ENCODE measurements around the gene FBXW10B. TPM values are rescaled to one million over a fixed set of nuclear protein-coding genes. Genes with fewer than 3 reads are reported as not detected.
"Not testable (repeated sequence)": the region's sequence is repeated elsewhere in the genome, so short reads cannot be mapped to it uniquely, and the experiment has no call there.

Gene FBXW10B
- total and polyA plus RNA-seq, 2 donors (not counting 1 experiment from before 2014, with no cell fraction given), result 0.10 to 0.76 TPM

GRCh38 chr17:15630930-15631453 lies 11.5 kb upstream of the FBXW10B start:
- H3K27ac ChIP-seq (ENCODE audit: low read length in 2 of 2); H3K27me3 ChIP-seq (replicated peaks in 1 of 4; ENCODE audit: control extremely low read depth in 1 of 4, control insufficient read depth in 3 of 4, insufficient read depth in 4 of 4, low read length in 3 of 4); ATAC-seq (ENCODE audit: low read depth); H3K27ac Mint-ChIP-seq; H2AFZ ChIP-seq (ENCODE audit: insufficient read depth, low read depth, low read length, poor library complexity, severe bottlenecking); H3K4me2 ChIP-seq (replicated peaks; ENCODE audit: low read depth, low read length, poor library complexity, severe bottlenecking); H3K27me3 Mint-ChIP-seq; H3K9me3 Mint-ChIP-seq (ENCODE audit: insufficient read depth); H3K36me3 ChIP-seq (replicated peaks in 1 of 2; ENCODE audit: control extremely low read depth in 1 of 2, control insufficient read depth in 1 of 2, extremely low read depth in 1 of 2, insufficient read depth in 2 of 2, low read length in 1 of 2); H3K4me3 Mint-ChIP-seq; H4K20me1 ChIP-seq (ENCODE audit: control insufficient read depth, insufficient read depth, low read length, poor library complexity, severe bottlenecking); H3K9me3 ChIP-seq (ENCODE audit: control extremely low read depth in 1 of 3, control insufficient read depth in 2 of 3, insufficient read depth in 1 of 3, low read length in 2 of 3); POLR2A ChIA-PET; H3K9ac ChIP-seq (ENCODE audit: low read length); CTCF ChIA-PET; H3K4me1 Mint-ChIP-seq; H3K4me1 ChIP-seq (ENCODE audit: control insufficient read depth in 2 of 2, insufficient read depth in 2 of 2, low read length in 2 of 2); DNase-seq; H3K4me3 ChIP-seq (ENCODE audit: control extremely low read depth in 1 of 5, extremely low read depth in 1 of 5, insufficient read depth in 1 of 5, low read depth in 2 of 5, low read length in 4 of 5); intact Hi-C loops (cut with micrococcal nuclease); H3K79me2 ChIP-seq (ENCODE audit: control insufficient read depth, insufficient read depth, low read length): not testable (repeated sequence)
- WGBS (ENCODE audit: insufficient coverage), result no CpG with 5 or more reads among the region's 2 CpGs

GRCh38 chr17:15629991-15630390 lies 10.5 kb upstream of the FBXW10B start:
- intact Hi-C loops (cut with micrococcal nuclease); H2AFZ ChIP-seq (ENCODE audit: insufficient read depth, low read depth, low read length, poor library complexity, severe bottlenecking); H3K4me2 ChIP-seq (replicated peaks; ENCODE audit: low read depth, low read length, poor library complexity, severe bottlenecking); H3K9ac ChIP-seq (ENCODE audit: low read length); H3K4me3 ChIP-seq (ENCODE audit: control extremely low read depth in 1 of 5, extremely low read depth in 1 of 5, insufficient read depth in 1 of 5, low read depth in 2 of 5, low read length in 4 of 5); DNase-seq; H3K4me1 ChIP-seq (ENCODE audit: control insufficient read depth in 2 of 2, insufficient read depth in 2 of 2, low read length in 2 of 2); H3K9me3 ChIP-seq (ENCODE audit: control extremely low read depth in 1 of 3, control insufficient read depth in 2 of 3, insufficient read depth in 1 of 3, low read length in 2 of 3); H3K36me3 ChIP-seq (replicated peaks in 1 of 2; ENCODE audit: control extremely low read depth in 1 of 2, control insufficient read depth in 1 of 2, extremely low read depth in 1 of 2, insufficient read depth in 2 of 2, low read length in 1 of 2); H3K79me2 ChIP-seq (ENCODE audit: control insufficient read depth, insufficient read depth, low read length); H3K9me3 Mint-ChIP-seq (ENCODE audit: insufficient read depth); ATAC-seq (ENCODE audit: low read depth); H4K20me1 ChIP-seq (ENCODE audit: control insufficient read depth, insufficient read depth, low read length, poor library complexity, severe bottlenecking); CTCF ChIA-PET; H3K27me3 ChIP-seq (replicated peaks in 1 of 4; ENCODE audit: control extremely low read depth in 1 of 4, control insufficient read depth in 3 of 4, insufficient read depth in 4 of 4, low read length in 3 of 4); H3K4me1 Mint-ChIP-seq; H3K4me3 Mint-ChIP-seq; POLR2A ChIA-PET; H3K27ac Mint-ChIP-seq; H3K27me3 Mint-ChIP-seq; H3K27ac ChIP-seq (ENCODE audit: low read length in 2 of 2): not testable (repeated sequence)
- WGBS (ENCODE audit: insufficient coverage), result 100% methylated on average over 4 of the region's 7 CpGs

GRCh38 chr17:15623661-15624209 lies 4.2 kb upstream of the FBXW10B start:
- no CpG with 5 or more reads among the region's 3 CpGs for WGBS (ENCODE audit: insufficient coverage)
- CTCF ChIA-PET; H3K27ac ChIP-seq (ENCODE audit: low read length in 2 of 2); intact Hi-C loops (cut with micrococcal nuclease); H3K79me2 ChIP-seq (ENCODE audit: control insufficient read depth, insufficient read depth, low read length); H3K36me3 ChIP-seq (replicated peaks in 1 of 2; ENCODE audit: control extremely low read depth in 1 of 2, control insufficient read depth in 1 of 2, extremely low read depth in 1 of 2, insufficient read depth in 2 of 2, low read length in 1 of 2); H3K27me3 ChIP-seq (replicated peaks in 1 of 4; ENCODE audit: control extremely low read depth in 1 of 4, control insufficient read depth in 3 of 4, insufficient read depth in 4 of 4, low read length in 3 of 4); H3K9me3 Mint-ChIP-seq (ENCODE audit: insufficient read depth); ATAC-seq (ENCODE audit: low read depth); H3K4me3 ChIP-seq (ENCODE audit: control extremely low read depth in 1 of 5, extremely low read depth in 1 of 5, insufficient read depth in 1 of 5, low read depth in 2 of 5, low read length in 4 of 5); POLR2A ChIA-PET; DNase-seq; H3K4me1 ChIP-seq (ENCODE audit: control insufficient read depth in 2 of 2, insufficient read depth in 2 of 2, low read length in 2 of 2); H3K27me3 Mint-ChIP-seq; H3K4me2 ChIP-seq (replicated peaks; ENCODE audit: low read depth, low read length, poor library complexity, severe bottlenecking); H3K9me3 ChIP-seq (ENCODE audit: control extremely low read depth in 1 of 3, control insufficient read depth in 2 of 3, insufficient read depth in 1 of 3, low read length in 2 of 3); H2AFZ ChIP-seq (ENCODE audit: insufficient read depth, low read depth, low read length, poor library complexity, severe bottlenecking); H3K9ac ChIP-seq (ENCODE audit: low read length); H3K4me1 Mint-ChIP-seq; H3K4me3 Mint-ChIP-seq; H3K27ac Mint-ChIP-seq; H4K20me1 ChIP-seq (ENCODE audit: control insufficient read depth, insufficient read depth, low read length, poor library complexity, severe bottlenecking): not testable (repeated sequence)

- CTCF ChIA-PET, result not testable (repeated sequence)
Measured at GRCh38 chr17:15623255-15623654, 3.8 kb upstream of the FBXW10B start.

More at GRCh38 chr17:15623255-15623654, 3.8 kb upstream of the FBXW10B start:
- POLR2A ChIA-PET; H3K9ac ChIP-seq (ENCODE audit: low read length); H3K4me2 ChIP-seq (replicated peaks; ENCODE audit: low read depth, low read length, poor library complexity, severe bottlenecking); intact Hi-C loops (cut with micrococcal nuclease); H3K27me3 ChIP-seq (replicated peaks in 1 of 4; ENCODE audit: control extremely low read depth in 1 of 4, control insufficient read depth in 3 of 4, insufficient read depth in 4 of 4, low read length in 3 of 4); H3K27me3 Mint-ChIP-seq; H3K4me3 Mint-ChIP-seq; H3K79me2 ChIP-seq (ENCODE audit: control insufficient read depth, insufficient read depth, low read length); H3K4me1 ChIP-seq (ENCODE audit: control insufficient read depth in 2 of 2, insufficient read depth in 2 of 2, low read length in 2 of 2); H3K9me3 ChIP-seq (ENCODE audit: control extremely low read depth in 1 of 3, control insufficient read depth in 2 of 3, insufficient read depth in 1 of 3, low read length in 2 of 3); H3K27ac Mint-ChIP-seq; H4K20me1 ChIP-seq (ENCODE audit: control insufficient read depth, insufficient read depth, low read length, poor library complexity, severe bottlenecking); H2AFZ ChIP-seq (ENCODE audit: insufficient read depth, low read depth, low read length, poor library complexity, severe bottlenecking); DNase-seq; H3K4me1 Mint-ChIP-seq; ATAC-seq (ENCODE audit: low read depth); H3K4me3 ChIP-seq (ENCODE audit: control extremely low read depth in 1 of 5, extremely low read depth in 1 of 5, insufficient read depth in 1 of 5, low read depth in 2 of 5, low read length in 4 of 5); H3K9me3 Mint-ChIP-seq (ENCODE audit: insufficient read depth); H3K36me3 ChIP-seq (replicated peaks in 1 of 2; ENCODE audit: control extremely low read depth in 1 of 2, control insufficient read depth in 1 of 2, extremely low read depth in 1 of 2, insufficient read depth in 2 of 2, low read length in 1 of 2); H3K27ac ChIP-seq (ENCODE audit: low read length in 2 of 2): not testable (repeated sequence)
- WGBS (ENCODE audit: insufficient coverage), result no CpG with 5 or more reads among the region's 4 CpGs
